GM23338 (cell line): Measurements from ENCODE around the gene CRYM.
"Not testable (repeated sequence)": the region's sequence is repeated elsewhere in the genome, so short reads cannot be mapped to it uniquely, and the experiment has no call there.

ENCODE experiments used
- CREB1 ChIP-seq: fragments of 250-450 bp; sonication (Bioruptor Pico); IDR thresholded peaks from 2 replicates; pipeline ENCODE4 v1.5.0; 2020; ENCODE audit warnings: low read depth, mild to moderate bottlenecking, moderate library complexity
- CTCF ChIP-seq, 2 experiments: fragments of 200-600 bp in 1 of 2; sonication (generic) in 1 of 2; conservative IDR thresholded peaks; 2 replicates each; pipeline versions ENCODE4 v1.5.1 to v1.6.1; 2016 to 2017; ENCODE audit warnings: antibody characterized with exemption in 2 of 2, low read depth in 2 of 2, mild to moderate bottlenecking in 2 of 2, moderate library complexity in 1 of 2
- EZH2 ChIP-seq: fragments of 200-600 bp; sonication (generic); IDR thresholded peaks from one replicate; pipeline ENCODE4 v1.8.0; 2017; ENCODE audit warnings: antibody characterized with exemption, mild to moderate bottlenecking, low read depth; ENCODE audit not compliant: unreplicated experiment
- EZH2phosphoT487 ChIP-seq: fragments of 200-600 bp; sonication (generic); IDR thresholded peaks from one replicate; pipeline ENCODE4 v1.8.1; 2018; ENCODE audit warnings: antibody characterized with exemption; ENCODE audit not compliant: unreplicated experiment
- JUNB ChIP-seq: IDR thresholded peaks from one replicate; pipeline ENCODE4 v1.6.1; 2016; ENCODE audit warnings: antibody characterized with exemption; ENCODE audit not compliant: unreplicated experiment
- NANOG ChIP-seq: IDR thresholded peaks from 2 replicates; pipeline ENCODE4 v1.6.1; 2016; ENCODE audit warnings: antibody characterized with exemption, borderline replicate concordance
- POLR2AphosphoS5 ChIP-seq: IDR thresholded peaks from 2 replicates; pipeline ENCODE4 v1.6.1; 2016; ENCODE audit warnings: antibody characterized with exemption, low read depth
- REST ChIP-seq: IDR thresholded peaks from one replicate; pipeline ENCODE4 v1.6.1; 2018; ENCODE audit warnings: antibody characterized with exemption; ENCODE audit not compliant: unreplicated experiment
- ZNF331 ChIP-seq: fragments of 250-450 bp; sonication (Bioruptor Pico); IDR thresholded peaks from 2 replicates; pipeline ENCODE4 v1.5.0; 2020; ENCODE audit warnings: low read depth, mild to moderate bottlenecking, moderate library complexity

- not testable (repeated sequence) for TF ChIP-seq CTCF (conservative IDR thresholded peaks at IDR 0.05; ENCODE audit: low read depth in 2 of 2); NANOG; EZH2; REST; POLR2AphosphoS5; EZH2phosphoT487; JUNB; CREB1 (CRISPR knock-in tag); ZNF331 (CRISPR knock-in tag)
Measured at GRCh38 chr16:21312046-21312445, 34.0 kb upstream of the CRYM start.
